GM12872 (cell line): Measurements from ENCODE around the gene PLXNA4.

Experiments
- CTCF ChIP-seq: IDR thresholded peaks from 3 replicates; pipeline ENCODE4 v1.5.1; 2011; ENCODE audit warnings: low read depth, mild to moderate bottlenecking, low read length, moderate library complexity; ENCODE audit not compliant: insufficient read depth

The PLXNA4 gene

DNA sequence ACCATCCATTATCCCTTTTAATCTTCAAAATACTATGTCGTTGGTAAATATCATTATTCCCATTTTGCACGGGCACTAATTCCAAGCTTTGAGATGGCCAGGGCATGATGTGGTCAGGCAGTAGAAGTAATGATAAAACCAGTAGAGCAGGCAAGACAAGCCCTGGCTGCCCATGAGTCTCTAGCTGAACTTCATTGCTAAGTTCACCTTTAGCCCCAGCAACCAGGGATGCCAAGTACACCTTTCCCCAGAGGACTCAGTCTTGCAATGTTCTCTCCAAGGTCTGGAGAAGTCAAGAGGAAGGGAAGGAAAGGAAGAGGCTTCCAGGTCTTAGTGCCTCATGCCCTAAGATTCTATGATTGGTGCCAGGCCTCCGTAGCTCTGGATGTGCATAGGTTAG, 203.2 kb downstream of the PLXNA4 start:
- TF ChIP-seq CTCF, result no peak

- TF ChIP-seq CTCF, result no peak
These were observed 204.3 kb downstream of the PLXNA4 start for GRCh38 chr7:132371948-132372347.

DNA sequence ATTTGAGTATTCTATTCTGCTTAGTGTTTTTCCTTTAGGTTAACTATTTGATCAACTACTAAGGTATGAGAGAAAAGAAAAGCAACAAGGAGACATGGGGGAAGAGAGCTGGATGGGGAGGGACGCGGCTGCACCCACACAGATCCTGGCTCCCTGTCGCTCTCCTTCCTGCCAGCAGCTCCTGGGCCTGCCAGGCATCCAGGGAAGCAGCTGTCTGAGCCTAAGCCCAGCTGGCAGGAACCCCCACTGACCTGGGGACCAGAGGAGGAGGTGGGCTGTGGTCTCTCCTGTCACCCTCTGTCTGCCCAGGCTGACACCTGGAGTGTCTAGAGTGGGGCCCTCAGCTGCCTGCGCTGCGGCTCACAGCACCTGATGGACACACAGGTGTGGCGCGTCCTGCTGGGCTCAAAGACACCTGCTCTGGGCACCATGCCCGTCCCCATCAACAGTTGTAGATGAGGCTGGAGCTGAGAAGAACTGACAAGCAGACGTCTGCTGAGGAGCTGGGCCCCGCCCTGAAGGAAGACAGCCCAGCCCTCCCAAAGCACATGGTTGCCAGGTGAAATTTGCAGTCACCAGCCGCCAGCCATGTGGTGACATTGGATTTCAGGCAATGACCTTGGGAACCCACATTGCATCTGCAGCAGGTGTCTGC, 207.9 kb downstream of the PLXNA4 start:
- TF ChIP-seq CTCF, result no peak

GRCh38 chr7:132367795-132368194, 208.5 kb downstream of the PLXNA4 start:
- no peak for TF ChIP-seq CTCF

- TF ChIP-seq CTCF, result no peak
These were observed 209.3 kb downstream of the PLXNA4 start for GRCh38 chr7:132367004-132367403.

- TF ChIP-seq CTCF, result no peak
These were observed 212.0 kb downstream of the PLXNA4 start for GRCh38 chr7:132364226-132364625.

- no peak for TF ChIP-seq CTCF
These were observed 214.2 kb downstream of the PLXNA4 start for GRCh38 chr7:132362059-132362458.
